ENCODE data around the gene FMC1.
"Not testable (repeated sequence)": the region's sequence is repeated elsewhere in the genome, so short reads cannot be mapped to it uniquely, and the experiment has no call there.

The FMC1 gene

GRCh38 chr7:139341058-139341775, at the start of gene FMC1:
FMC1 (plus strand) TSS chr7:139341337; CDS start chr7:139341385, 48 bp downstream.
- FAIRE-seq, result peak; percentile 96

DNA sequence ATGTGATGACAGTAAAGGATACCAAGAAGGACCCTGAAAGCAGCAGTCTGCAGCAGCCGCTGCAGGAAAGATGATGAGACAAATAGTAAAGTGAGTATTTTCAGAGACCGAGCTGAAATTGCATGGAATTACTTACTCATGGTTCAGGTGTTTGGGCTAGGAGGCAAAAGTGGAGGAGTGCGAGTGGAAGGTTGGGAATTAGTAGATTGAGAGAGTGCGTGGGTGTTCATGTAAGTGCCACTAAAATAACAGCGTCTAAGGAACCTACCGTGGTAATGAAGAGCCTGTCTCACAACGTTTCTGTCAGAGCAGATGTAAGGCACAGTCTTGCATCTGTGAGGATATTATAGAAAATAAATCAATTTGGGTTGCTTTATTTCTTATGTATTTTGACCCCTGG, 48.3 kb upstream of the FMC1 start:
- no peak for FAIRE-seq

DNA sequence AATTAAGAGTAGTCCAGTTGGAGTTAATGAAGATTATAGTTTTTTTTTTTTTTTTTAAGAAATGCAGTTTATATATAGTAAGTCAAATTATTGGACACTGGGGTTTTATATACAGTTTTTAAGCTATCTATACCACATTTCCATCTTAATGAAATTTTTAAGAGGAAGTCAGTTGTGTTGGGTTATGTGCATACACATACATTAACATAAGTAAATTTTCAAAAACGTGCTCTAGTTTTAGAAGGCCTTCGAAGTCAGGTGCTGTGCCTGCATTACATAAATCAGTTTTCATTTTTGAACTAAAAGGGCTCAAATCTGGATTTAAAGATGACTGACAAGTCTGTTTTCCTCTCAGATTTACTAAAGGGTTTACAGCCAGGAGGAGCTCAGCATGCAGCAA, 47.6 kb upstream of the FMC1 start:
- no peak for FAIRE-seq

DNA sequence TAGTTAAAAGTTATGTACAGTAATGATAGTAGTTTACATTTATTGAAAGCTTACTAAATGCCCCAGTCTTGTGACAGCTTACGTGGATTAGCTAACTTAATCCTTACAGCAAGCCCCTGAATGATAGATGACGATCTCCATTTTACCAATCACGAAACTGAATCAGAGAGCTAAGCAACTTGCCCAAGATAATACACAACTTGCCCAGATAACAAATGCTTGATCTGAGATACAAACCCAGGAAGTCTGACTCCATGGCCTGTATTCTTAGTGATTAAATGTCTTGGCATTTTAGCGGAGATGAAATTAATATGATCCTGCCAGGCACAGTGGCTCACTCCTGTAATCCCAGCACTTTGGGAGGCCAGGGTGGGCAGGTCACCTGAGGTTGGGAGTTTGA, 46.9 kb upstream of the FMC1 start:
- FAIRE-seq, result no peak

DNA sequence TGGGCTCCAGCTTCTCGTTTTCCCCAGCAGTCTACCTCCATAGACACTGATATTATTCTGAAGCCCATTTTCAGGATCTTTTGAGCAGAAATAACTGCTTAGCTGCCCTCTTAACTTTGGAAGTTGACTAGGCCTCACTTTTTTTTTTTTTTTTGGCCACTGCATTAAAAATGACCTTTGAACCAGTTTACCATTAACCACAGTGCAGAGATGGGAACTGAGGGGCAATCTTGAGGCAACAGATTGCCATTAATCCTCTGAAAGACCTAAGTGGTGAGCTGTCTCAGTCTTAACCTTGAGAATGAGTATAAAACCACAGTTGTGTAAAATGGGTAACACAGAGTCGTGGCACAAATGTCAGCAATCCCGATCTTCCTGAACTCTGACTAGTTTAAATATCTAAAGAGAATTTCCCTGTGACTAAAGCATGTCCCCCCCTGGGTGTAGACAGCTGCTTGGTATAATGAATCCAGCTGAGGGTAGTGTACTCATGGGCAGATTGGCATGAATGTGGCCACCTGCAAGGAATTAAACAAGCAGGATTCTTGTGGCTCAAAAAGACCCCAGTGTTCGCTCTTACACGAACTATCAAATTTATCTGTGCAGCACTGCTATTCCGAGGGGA, 46.1 kb upstream of the FMC1 start:
- FAIRE-seq, result no peak

DNA sequence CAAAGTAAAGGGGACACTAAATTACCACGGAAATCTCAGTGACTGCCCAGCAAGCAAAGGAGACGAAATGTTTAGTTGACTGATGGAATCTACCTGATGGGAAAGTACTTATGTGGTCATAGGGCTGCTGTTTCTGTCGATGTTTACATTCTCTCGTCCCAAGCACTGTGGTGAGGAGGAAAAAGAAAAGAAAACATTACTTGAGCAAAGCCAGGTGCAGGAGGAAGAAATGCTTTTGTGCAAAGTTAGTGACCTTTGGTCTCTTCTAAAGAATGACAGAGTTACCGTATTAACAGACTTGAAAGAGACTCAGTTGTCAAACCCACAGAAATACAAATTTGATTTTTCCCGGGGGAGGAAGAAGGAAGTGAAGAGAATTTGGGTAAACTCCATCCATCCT, 43.3 kb upstream of the FMC1 start:
- no peak for FAIRE-seq

GRCh38 chr7:139299296-139299695, 41.8 kb upstream of the FMC1 start:
- no peak for FAIRE-seq

- FAIRE-seq, result no peak
These were observed 40.7 kb upstream of the FMC1 start for GRCh38 chr7:139300390-139300789.

DNA sequence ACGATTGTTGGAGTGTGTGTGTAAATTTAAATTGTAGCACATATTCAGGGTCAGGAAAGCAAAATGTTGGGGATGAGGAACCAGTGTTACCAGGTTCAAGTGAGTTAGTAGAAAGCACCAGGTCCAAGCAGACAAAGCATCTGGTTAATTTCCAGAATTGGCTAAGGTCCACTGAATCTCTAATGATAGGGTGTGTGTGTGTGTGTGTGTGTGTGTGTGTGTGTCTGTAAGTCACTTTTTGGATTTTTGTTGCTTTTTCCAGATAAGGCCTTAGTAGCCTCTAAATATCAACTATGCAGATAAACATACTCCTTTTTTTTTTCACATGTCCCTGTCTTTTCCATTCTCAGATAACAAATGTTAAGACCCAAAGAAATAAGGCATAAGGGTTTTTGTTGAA, 36.6 kb upstream of the FMC1 start:
- FAIRE-seq, result no peak

GRCh38 chr7:139317939-139318505, 23.1 kb upstream of the FMC1 start:
- FAIRE-seq, result no peak

DNA sequence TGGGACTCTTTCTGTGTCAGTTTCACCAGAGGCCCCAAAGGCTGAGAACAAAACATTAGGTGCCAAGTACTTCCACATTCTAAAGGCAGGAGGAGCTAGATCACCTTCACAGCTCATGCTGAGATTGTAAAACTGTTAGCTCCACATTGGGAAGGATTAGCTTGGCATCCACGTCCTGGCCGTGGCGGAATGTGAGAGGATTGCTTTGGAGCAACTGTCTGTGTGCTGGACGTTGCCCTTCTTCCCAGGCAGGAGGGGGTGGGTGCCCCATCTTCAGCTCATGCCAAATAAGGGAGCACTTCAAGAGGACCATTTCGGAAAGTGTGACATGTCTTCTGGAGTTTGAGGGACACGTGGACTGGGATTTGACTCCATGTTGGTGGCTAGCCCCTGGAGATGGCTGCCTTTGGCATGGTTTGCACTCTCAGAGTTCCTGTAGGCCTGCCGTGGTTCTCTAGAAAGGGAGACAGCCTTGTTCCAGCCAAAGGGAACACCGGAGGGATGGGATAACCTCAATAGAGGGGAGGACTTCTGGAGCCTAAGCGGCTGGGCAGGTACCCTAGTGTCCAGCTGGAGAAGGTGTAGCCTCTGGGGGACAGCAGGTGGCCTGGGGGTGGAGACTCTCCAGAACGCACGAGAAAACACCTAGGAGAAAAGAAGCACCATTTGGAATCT, 19.9 kb upstream of the FMC1 start:
- no peak for FAIRE-seq

- not testable (repeated sequence) for FAIRE-seq
These were observed 16.4 kb upstream of the FMC1 start for GRCh38 chr7:139324709-139325108.

- FAIRE-seq, result no peak
These were observed 12.8 kb upstream of the FMC1 start for GRCh38 chr7:139328375-139328774.

- no peak for FAIRE-seq
These were observed 12.0 kb upstream of the FMC1 start for GRCh38 chr7:139329119-139329518.

DNA sequence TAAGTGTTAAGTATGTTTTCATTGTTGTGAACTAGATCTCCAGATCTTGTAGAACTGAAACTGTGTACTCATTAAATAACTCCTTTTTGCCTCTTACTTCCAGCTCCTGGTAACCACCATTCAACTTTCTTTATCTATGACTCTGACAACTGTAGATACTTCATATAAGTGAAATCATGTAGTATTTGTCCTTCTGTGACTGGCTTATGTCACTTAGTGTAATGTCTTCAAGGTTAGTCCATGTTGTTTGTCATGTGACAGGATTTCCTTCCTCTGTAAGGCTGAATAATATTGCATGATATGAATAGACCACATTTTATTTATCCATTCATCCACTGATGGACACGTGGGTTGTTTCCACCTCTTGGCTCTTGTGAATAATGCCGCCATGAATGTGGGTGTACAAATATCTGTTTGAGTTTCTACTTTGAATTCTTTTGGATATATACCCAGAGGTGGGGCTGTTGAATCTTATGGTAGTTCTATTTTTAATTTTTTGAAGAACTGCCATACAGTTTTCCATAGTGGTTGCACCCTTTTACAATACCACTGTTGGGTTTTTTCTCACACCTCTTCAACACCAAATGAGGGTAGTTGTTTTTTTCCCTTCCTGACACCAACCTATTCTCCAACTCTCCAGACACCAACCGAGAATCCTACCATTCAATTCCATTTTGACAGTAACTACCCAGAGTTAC, 10.7 kb upstream of the FMC1 start:
- no peak for FAIRE-seq

DNA sequence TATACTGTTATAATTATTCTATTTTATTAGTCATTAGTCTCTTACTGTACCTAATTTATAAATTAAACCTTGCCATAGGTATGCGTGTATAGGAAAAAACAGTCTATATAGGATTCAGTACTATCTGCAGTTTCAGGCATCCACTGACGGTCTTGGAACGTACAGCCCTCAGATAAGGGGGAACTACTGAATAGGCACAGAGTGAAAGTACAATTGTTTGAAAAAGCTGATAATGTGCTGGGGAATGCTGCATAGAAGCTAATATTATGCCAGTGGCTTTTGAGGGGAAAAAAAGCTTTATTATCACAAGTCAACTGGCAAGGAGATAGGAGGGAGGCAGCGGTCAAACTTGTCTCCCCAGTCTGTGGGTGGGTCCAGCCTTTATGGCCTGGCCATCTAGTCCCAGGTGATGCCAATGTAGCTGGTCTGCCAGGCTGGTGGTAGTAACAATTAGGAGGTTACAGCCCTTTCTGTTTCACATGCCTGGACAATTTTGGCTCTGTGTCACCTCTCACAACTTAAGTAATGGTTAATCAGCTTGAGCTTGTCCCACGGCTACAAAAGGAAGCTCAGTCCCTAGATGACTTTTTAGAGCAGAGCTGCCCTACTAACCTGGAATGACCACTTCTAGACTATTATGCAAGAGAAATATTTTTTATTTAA, 8.3 kb upstream of the FMC1 start:
- FAIRE-seq, result no peak

DNA sequence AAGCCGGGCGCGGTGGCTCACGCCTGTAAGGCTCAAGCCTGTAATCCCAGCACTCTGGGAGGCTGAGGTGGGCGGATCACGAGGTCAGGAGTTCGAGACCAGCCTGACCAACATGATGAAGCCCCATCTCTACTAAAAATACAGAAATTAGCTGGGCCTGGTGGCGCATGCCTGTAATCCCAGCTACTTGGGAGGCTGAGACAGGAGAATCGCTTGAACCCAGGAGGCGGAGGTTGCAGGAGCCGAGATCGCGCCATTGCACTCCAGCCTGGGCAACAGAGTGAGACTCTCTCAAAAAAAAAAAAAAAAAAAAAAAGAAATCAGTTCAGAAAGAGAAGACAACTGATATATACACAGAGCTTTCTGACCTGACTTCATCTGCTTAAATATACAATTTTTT, 7.7 kb upstream of the FMC1 start:
- FAIRE-seq, result not testable (repeated sequence)

GRCh38 chr7:139334399-139335150, 6.6 kb upstream of the FMC1 start:
- no peak for FAIRE-seq

GRCh38 chr7:139339025-139339424, 2.1 kb upstream of the FMC1 start:
- no peak for FAIRE-seq

DNA sequence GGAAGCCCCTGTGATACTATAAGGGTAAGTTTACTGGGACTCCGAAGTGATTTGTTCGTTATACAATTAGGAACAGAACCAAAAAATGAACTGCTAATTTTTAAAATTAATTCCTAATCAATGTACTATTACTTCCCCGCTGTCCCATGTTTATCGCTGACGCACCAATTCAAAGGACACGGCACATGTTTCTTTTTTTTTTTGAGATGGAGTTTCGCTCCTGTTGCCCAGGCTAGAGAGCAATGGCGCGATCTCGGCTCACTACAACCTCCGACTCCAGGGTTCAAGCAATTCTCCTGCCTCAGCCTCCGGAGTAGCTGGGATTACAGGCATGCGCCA, 1.5 kb upstream of the FMC1 start:
- FAIRE-seq, result no peak

DNA sequence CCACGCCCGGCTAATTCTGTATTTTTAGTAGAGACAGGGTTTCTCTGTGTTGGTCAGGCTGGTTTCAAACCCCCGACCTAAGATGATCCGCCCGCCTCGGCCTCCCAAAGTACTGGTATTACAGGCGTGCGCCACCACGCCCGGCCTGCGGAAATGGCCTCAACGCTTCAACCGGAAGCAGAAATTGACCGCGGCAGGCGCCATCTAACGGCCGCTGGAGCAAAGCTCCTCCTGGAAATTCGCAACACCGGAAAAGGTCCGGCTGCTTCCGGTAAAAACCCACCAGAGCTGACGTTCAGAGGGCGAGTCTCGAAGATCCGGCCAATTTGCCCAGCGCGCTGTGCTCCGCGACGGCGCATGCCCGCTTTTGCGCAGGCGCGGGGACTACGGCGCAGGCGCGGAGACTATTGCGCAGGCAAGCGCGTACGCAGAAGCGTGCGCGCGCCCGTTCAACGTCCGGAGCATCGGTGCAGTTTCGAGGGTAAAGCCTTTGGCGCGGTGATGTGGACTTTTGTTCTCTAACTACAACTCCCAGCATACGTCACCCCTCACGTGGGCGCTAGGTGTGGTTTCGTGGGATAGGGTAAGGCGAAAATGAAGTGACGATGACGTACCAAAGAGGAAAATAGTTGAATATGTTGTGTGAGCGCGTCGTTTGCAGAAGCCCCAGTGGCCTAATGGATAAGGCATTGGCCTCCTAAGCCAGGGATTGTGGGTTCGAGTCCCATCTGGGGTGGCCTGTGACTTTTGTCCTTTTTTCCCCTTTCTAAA, 915 bp upstream of the FMC1 start:
- peak; percentile 97 for FAIRE-seq

GRCh38 chr7:139340808-139341057, 404 bp upstream of the FMC1 start:
- FAIRE-seq, result no peak

Data from A204.1 (cell line).